GM19455 (cell line): ENCODE measurements around the gene HNRNPL.
"Not testable (repeated sequence)": the region's sequence is repeated elsewhere in the genome, so short reads cannot be mapped to it uniquely, and the experiment has no call there.

ENCODE experiments used
- ATAC-seq: cut with Tn5 transposase; IDR thresholded peaks from one replicate; pipeline ENCODE4 v1.9.1; 2021; ENCODE audit not compliant: unreplicated experiment

HNRNPL gene

GRCh38 chr19:38869836-38870607, 20.2 kb upstream of the HNRNPL start:
- peak; percentile 72 for ATAC-seq

- no peak for ATAC-seq
Observed at GRCh38 chr19:38869160-38869835, 19.5 kb upstream of the HNRNPL start.

- no peak for ATAC-seq
Observed at GRCh38 chr19:38868551-38868950, 18.8 kb upstream of the HNRNPL start.

- ATAC-seq: no peak
Observed at GRCh38 chr19:38867171-38867780, 17.5 kb upstream of the HNRNPL start.

- no peak for ATAC-seq
Observed at GRCh38 chr19:38862321-38863059, 12.7 kb upstream of the HNRNPL start.

- no peak for ATAC-seq
Observed at GRCh38 chr19:38861368-38861767, 11.6 kb upstream of the HNRNPL start.

- ATAC-seq: not testable (repeated sequence)
Observed at GRCh38 chr19:38859631-38860204, 9.9 kb upstream of the HNRNPL start.

GRCh38 chr19:38856813-38857212, 7.0 kb upstream of the HNRNPL start:
- ATAC-seq: no peak

GRCh38 chr19:38855751-38856150, 6.0 kb upstream of the HNRNPL start:
- not testable (repeated sequence) for ATAC-seq

- ATAC-seq: not testable (repeated sequence)
Observed at GRCh38 chr19:38854961-38855360, 5.2 kb upstream of the HNRNPL start.

GRCh38 chr19:38853214-38853613, 3.4 kb upstream of the HNRNPL start:
- no peak for ATAC-seq

- no peak for ATAC-seq
Observed at GRCh38 chr19:38852231-38853044, 2.7 kb upstream of the HNRNPL start.

- ATAC-seq: no peak
Observed at GRCh38 chr19:38851622-38852230, 1.9 kb upstream of the HNRNPL start.

- ATAC-seq: no peak
Observed at GRCh38 chr19:38850976-38851621, 1.3 kb upstream of the HNRNPL start.

- ATAC-seq: peak; percentile 70
Observed at GRCh38 chr19:38850436-38850975, 720 bp upstream of the HNRNPL start.

GRCh38 chr19:38849147-38849859, 483 bp downstream of the HNRNPL start:
- ATAC-seq: peak; percentile 25

- no peak for ATAC-seq
Observed at GRCh38 chr19:38848299-38849146, 1.3 kb downstream of the HNRNPL start.
